CD1c-positive myeloid dendritic cell (primary cell): ENCODE data around the gene EYS.
"Not testable (repeated sequence)": the region's sequence is repeated elsewhere in the genome, so short reads cannot be mapped to it uniquely, and the experiment has no call there.

Source experiments
- DNase-seq: peaks from one replicate; pipeline ENCODE4 v3.0.0-alpha.2; 2016; ENCODE audit errors: extremely low spot score

Gene EYS

DNA sequence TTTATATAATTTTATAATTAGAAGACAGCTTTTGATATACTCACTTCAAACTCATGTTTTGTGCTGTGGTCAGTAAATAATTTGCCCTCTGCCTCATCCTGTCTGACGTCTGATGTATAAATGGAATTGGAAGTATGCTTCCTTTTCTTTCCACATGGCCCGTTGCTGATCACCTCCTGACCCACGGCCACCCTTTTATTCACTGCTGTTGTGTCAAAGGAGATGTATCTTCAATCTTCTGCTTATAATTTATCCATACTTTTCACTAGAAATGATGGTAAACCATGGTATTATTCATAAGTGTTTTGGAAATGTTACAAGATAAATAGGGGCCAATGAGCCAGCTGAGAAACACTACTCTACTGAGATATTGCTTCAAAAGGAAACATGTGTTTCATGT lies 1229.6 kb downstream of the EYS start:
- DNase-seq: no peak

DNA sequence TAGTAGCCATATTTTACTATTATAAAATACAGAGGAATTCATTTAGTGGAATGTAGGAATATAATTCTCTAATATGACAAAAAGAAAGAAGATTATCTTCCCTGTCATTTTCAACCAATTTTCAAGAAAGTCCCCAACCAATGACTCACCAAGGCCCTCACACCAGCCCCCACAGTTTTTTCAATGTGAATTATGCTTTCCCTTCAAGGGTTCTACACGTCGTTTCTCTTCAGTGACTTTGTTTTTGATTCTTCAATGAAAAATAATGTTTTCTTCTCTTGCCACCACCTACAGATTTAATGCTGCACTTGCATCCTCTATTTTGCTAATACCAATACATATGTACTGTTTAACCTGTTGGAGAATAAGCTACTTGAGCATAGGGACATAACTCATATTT lies 1230.1 kb downstream of the EYS start:
- no peak for DNase-seq

DNA sequence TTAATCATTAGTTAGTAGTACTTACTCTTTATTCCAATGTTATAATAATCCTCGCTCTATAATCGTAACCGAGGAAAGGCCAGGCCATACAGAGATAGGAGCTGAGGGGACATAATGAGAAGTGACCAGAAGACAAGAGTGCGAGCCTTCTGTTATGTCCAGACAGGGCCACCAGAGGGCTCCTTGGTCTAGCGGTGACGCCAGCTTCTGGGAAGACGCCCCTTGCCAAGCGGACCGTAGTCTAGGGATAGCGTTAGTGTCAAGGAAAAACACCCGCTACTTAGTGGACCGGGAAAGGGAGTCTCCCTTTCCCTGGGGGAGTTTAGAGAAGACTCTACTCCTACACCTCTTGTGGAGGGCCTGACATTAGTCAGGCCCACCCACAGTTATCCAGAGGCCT lies 1237.6 kb downstream of the EYS start:
- DNase-seq: not testable (repeated sequence)

- DNase-seq: no peak
These were observed 1239.4 kb downstream of the EYS start for GRCh38 chr6:64467656-64468055.

- no peak for DNase-seq
These were observed 1247.5 kb downstream of the EYS start for GRCh38 chr6:64459411-64459944.

DNA sequence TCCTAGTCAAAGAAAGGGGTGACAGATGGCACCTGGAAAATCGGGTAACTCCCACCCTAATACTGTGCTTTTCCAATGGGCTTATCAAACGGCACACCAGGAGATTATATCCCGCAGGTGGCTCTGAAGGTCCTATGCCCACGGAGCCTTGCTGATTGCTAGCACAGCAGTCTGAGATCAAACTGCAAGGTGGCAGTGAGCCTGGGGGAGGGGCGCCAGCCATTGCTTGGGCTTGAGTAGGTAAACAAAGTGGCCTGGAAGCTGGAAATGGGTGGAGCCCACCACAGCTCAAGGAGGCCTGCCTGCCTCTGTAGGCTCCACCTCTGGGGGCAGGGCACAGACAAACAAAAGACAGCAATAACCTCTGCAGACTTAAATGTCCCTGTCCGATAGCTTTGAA lies 1258.9 kb downstream of the EYS start:
- DNase-seq: not testable (repeated sequence)

DNA sequence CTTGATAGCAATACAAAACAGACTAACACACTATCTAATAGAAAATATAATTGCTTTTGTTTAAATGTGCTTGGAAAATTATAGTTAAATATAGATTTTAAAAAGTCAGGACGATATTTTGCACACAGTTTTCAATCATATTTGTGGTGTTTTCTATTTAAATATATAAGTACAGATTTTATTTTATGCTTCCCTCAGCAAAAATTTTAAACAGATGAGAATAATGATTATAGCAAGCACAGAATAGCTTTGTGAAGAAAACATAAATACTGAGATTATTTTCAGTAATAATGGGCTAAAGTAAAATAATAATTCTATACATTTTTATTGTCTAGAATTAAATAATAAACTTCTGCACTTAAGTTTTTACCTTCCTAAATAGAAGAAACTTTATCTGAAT lies 1262.0 kb downstream of the EYS start:
- DNase-seq: no peak

DNA sequence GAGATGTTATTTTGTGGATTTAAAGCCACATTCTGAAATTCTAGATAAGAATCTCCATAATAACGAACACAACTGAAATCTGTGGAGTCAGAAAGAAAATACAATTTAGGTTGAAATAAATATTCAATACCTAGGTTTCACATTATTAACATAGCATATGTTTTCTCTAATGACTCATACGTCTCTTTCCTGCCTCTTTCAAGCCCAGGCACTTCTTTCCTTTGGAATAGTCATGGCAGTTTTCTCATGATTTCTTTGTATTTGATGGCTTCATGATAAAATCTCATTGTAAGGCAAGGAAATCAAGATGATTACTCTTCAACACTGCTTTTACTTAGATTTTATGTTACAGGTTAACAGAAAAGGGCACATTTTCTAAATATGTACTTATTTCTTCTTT lies 1267.8 kb downstream of the EYS start:
- no peak for DNase-seq

- no peak for DNase-seq
These were observed 1269.0 kb downstream of the EYS start for GRCh38 chr6:64437996-64438395.

- DNase-seq: no peak
These were observed 1277.1 kb downstream of the EYS start for GRCh38 chr6:64429926-64430325.

- DNase-seq: no peak
These were observed 1278.8 kb downstream of the EYS start for GRCh38 chr6:64428186-64428585.

DNA sequence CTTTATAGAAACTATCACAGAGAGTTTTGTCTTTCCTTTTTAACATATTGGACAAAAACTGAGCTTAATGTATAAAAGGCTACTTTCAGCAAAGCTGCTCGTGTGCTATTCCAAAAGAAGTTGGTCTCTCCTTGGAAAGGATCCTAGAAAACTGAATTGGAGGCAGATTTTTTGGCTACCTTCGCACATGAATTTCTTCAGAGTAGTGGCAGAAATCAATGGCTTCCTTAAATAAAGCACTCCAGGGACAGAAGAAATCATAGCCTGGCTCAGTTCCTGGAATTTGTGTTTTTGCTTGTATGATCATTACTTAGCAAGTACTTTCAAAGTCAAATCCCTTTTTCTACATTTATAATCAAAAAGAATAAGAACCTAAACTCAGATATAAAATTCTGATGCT lies 1291.1 kb downstream of the EYS start:
- no peak for DNase-seq

- DNase-seq: no peak
These were observed 1295.8 kb downstream of the EYS start for GRCh38 chr6:64411226-64411625.

- DNase-seq: no peak
These were observed 1297.1 kb downstream of the EYS start for GRCh38 chr6:64409948-64410347.

DNA sequence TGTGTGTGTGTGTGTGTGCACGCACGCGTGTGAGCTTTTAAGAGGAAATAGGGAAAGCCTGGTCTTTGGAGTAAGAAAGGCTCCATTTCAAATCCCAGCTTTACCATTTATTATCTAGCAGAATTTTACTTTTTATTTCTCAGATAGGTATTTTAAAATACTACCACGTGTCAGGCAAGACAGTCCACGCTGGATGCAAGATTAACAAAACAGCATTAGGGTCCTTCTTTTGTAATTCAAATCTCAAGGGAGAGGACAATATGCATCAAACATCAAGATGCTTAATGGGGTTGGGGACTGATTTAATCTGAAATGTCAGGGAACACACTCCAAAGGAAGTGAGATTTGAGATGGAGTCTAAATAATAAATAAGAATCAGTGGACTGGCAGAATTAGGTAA lies 1302.6 kb downstream of the EYS start:
- no peak for DNase-seq

DNA sequence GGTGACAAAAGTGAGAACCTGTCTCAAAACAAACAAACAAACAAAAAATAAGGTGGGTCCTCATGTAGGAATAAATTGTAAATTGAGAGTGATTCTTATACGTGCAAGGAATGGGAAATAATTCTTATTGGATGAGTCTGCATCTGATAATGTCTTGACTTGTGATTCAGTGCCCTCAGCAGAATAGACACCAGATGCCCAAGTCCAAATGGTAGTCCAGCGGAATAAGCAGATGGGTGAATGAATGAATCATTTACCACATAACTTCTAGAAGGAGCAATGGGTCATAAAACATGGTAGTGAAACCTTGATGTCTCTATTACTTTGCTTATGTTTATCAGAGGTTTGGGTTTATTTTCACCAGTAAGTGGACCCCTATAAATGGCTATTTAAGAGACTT lies 1323.7 kb downstream of the EYS start:
- DNase-seq: no peak

DNA sequence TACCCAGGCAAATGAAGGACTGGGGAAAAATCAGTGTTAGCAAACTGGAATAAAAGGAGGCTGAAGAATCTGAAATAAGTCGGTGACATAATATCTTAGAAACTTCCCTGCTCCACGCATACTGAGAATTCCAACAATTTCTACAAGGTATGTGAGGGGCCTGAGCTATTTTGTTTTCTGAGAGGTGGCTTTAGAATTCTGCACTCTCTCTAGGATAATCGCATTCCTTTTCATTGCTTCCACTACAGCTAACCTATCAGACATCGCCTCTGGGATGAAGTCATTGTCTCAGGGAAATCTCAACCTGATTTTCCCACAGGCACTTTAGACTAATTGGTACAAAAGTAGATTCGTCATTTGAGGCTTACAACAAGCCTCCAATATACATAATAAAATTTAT lies 1330.6 kb downstream of the EYS start:
- no peak for DNase-seq

DNA sequence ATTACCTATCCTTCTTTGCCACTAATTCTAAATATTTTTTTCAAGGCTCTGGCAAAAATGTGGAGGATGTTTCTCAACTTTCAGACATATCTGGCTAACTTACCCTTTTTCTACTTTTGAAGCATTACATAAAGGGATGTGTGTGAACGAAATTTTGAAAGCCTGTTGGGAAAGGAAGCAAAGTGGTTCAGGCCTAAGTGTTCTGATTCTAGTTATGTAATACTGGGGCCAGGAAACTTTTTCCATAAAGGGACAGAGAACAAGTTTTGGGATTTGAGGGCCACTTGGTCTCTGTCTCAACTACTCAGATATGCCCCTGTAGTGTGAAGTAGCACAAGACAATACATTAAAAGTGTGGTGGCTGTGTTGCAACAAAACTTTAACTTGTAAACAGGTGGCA lies 1349.6 kb downstream of the EYS start:
- DNase-seq: no peak

GRCh38 chr6:64347411-64347810 lies 1359.6 kb downstream of the EYS start:
- DNase-seq: no peak

DNA sequence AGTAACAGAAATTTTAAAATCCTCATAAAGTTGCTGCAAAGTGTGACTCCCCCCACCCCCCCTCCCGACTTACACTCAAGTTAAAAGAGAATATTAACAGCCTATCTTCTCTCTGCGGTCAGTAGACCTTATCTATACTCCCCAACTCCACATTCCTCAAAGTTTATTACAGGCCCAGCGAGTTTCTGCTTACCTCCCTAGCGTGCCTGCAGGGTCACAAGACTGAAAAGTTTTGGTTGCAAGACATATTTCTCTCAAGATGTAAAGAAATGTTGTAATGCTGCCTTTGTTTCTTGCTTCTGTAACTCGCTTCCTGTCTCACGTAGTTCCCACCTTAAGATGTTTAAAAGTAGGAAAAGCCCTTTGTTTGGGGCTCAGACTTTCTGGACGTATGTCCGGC lies 1371.8 kb downstream of the EYS start:
- DNase-seq: no peak

- DNase-seq: no peak
These were observed 1372.4 kb downstream of the EYS start for GRCh38 chr6:64334636-64335035.

DNA sequence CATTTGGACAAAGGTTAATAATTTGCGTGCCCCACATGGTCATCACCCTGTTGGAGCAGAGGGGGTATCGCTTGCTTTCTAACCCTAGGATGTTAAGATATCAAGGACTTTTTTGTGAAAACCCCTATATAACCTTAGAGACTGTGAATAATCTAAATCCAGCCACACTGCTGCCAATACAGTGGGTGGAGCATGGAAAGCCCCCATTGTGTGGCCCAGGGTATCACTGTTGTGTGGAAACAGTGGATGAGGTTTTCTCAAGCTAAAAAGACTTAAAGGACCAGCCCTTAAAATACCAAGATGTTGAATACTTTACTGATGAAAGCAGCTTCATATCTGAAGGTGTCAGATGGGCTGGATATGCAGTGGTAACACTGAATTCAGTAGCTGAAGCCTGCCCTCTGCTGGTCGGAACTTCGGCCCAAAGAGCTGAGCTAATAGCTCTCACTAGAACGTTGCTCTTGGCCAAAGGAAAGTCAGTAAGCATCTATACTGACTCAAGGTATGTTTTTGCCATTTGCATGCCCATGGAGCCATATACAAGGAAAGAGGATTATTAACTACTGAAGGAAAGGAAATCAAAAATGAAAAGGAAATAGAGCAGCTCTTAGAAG lies 1376.2 kb downstream of the EYS start:
- peak; percentile 27 for DNase-seq

DNA sequence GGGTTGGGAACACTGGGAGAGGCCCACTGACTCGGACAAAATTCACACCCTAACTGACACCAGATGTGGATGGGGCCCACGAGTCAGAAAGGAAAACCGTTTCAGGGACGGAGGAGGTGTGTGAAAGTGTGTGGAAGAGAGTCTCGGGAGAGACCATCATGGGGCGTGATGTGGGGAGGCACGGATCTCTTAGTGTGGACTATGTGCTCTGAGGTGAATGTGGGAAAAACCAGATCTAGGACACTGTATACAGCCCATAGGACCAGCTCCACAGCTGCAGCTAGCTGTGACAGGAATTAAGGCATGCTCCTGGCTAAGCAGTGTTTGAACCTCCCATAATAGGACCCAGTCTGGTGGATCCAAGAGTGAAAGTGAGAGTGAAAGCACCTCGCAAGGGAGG lies 1380.1 kb downstream of the EYS start:
- DNase-seq: no peak

- no peak for DNase-seq
These were observed 1381.9 kb downstream of the EYS start for GRCh38 chr6:64325093-64325492.
